Embryonic facial prominence (tissue), 1 donor: ENCODE measurements around the gene FOXK2.
"Not testable (repeated sequence)": the region's sequence is repeated elsewhere in the genome, so short reads cannot be mapped to it uniquely, and the experiment has no call there.

Experiments used
- DNase-seq: peaks from one replicate; pipeline ENCODE4 v3.0.0-alpha.2; 2016; ENCODE audit errors: extremely low spot score

Gene FOXK2

GRCh38 chr17:82563745-82564144 lies 44.2 kb downstream of the FOXK2 start:
- DNase-seq, result not testable (repeated sequence)

- no peak for DNase-seq
Measured at GRCh38 chr17:82564241-82564640, 44.7 kb downstream of the FOXK2 start.

- no peak for DNase-seq
Measured at GRCh38 chr17:82565551-82565950, 46.0 kb downstream of the FOXK2 start.

DNA sequence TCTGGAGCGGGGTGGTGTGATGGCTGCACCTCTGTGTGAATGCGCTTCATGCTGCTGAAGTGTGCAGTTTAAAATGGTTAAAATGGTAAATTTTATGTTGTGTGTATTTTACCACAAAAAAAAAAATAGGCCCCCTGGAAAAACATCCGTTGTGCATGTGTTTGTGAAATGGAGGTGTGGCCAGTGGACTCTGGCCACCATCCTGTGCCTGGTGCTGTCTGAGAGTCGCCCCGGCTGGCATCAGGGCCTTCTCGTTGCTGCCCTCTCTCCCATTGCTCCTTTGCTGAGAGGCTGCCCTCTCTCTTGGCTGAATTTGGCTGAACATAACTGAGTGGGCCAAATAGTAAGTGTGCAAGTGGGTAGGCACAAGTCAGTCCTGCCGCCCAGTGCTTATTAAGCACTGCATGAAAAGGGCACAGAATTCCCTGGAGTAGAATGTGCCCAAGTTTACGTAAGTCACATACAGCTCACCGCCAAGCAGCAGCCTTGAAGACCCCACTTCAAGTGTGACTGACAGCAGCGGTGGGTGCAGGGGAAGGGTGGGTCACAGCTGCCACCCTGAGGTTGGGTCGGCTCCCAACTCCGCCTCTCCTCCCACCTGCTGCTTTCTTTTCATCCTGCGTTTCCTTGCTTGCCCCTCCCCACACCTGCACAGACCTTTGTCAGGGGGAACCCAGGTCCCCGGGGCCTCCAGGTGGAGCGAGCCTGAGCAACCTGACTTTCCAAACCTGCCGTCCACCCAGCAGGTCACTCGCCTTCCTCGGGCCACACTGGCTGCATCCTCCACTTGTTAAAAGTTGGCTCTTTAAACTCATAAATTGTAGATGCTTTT lies 46.8 kb downstream of the FOXK2 start:
- DNase-seq, result no peak

- no peak for DNase-seq
Measured at GRCh38 chr17:82567286-82567685, 47.8 kb downstream of the FOXK2 start.

- no peak for DNase-seq
Measured at GRCh38 chr17:82568997-82569393, 49.5 kb downstream of the FOXK2 start.

DNA sequence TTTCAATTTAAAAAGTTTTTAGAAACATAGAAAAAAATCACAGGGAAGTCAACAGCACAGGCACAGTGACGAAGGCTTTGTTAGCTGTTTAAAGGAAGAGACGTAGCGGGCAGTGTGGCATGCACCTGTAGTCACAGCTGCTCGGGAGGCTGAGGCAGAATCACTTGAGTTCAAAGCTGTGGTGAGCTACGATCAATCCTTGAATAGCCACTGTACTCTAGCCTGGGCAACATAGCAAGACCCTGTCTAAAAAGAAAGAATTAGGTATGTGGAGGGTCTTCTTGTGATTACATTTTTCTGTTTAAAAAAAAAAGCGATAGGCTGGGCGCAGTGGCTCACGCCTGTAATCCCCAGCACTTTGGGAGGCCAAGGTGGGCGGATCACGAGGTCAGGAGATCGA lies 50.1 kb downstream of the FOXK2 start:
- DNase-seq, result no peak

DNA sequence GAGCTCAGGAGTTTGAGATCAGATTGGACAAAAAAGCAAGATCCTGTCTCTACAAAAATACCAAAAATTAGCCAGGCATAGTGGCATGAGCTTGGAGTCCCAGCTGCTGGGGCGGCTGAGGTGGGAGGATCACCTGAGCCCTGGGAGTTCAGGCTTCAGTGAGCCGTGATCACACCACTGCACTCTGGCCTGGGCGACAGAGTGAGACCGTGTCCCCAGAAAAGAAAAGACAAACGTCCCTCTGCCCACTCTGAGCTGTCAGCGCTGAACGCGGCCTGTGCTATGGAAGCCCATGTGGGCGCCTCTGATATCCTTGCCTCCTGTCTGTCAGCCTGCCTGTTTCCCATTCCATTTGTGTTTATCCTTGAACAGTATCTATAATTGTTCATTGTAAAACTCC lies 50.7 kb downstream of the FOXK2 start:
- no peak for DNase-seq

DNA sequence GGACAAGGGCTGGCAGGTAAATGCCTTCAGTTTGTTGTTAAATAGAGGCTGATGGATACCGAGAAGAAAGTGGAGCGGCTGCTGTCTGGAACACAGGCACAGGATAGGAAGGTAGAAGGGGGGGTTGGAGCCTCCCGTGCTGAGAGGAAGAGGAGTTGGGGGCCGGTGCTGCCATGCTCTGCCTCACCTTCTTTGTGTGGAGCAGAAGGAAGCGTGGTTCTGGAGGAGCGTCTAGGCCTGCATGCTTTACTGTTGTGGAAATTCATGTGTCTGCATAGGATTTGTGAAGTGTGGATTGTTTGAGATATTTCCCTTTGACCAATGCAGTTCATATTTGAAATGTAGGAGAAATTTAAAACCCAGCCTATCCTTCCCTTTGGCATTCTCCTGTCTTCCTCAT lies 52.3 kb downstream of the FOXK2 start:
- DNase-seq, result no peak

DNA sequence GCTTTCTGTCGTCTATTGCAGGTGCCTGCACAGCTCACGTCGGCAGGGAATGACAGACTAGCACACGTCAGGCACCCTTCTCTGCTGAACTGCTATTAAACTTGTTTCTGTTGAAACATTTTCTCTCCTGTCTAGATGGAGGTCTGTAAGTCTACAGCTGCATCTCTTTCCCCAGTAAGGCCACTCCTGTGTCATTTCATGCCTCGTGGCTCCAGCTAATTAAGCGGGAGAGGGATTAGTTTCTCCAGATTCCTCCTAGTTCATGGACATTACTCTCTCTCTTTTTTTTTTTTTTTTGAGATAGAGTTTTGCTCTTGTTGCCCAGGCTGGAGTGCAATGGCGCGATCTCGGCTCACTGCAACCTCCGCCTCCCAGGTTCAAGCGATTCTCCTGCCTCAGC lies 54.5 kb downstream of the FOXK2 start:
- DNase-seq, result no peak

DNA sequence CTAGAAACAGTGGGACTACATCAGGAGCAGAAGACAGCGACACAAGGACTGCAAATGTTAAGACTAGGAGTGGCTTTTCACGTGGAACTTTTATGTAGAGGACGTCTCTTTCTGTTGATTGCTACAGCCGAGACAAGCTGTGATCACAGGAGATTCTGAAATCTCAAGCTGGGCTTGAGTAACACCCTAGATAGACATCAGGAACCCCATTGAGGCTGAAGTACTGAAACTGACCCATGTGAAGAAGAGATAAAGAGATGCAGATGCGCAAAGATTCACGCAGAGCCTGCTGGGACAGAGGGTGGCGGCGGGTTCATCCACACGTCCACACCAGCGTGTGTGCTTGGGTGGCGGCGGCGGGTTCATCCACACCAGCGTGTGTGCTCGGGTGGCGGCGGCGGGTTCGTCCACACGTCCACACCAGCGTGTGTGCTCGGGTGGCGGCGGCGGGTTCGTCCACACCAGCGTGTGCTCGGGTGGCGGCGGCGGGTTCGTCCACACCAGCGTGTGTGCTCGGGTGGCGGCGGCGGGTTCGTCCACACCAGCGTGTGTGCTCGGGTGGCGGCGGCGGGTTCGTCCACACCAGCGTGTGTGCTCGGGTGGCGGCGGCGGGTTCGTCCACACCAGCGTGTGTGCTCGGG lies 56.2 kb downstream of the FOXK2 start:
- DNase-seq, result not testable (repeated sequence)

DNA sequence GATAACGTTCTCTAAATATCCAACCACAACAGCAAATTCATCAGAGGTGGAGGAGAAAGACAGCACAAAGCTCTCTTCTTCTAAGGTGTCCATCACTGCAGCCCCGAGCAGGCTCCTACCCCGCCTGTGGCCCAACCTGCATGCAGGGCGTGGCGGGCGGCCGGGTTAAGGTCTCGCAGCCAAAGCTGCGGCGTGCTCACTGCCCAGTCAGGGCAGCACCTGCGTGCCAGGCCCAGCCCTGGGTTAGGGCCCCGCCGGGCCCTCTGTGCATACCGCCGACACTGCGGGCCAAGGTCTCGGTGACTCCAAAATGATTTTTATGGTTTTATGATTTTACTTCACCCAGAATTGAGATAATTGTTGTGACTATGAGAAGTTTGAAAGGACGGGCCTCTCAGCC lies 57.8 kb downstream of the FOXK2 start:
- DNase-seq, result no peak

DNA sequence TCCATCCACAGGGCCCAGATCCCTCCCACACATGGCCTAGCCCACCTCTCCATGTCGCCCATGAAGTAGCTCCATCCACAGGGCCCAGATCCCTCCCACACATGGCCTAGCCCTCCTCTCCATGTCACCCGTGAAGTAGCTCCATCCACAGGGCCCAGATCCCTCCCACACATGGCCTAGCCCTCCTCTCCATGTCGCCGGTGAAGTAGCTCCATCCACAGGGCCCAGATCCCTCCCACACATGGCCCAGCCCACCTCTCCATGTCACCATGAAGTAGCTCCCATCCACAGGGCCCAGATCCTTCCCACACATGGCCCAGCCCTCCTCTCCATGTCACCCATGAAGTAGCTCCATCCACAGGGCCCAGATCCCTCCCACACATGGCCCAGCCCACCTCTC lies 60.4 kb downstream of the FOXK2 start:
- not testable (repeated sequence) for DNase-seq

DNA sequence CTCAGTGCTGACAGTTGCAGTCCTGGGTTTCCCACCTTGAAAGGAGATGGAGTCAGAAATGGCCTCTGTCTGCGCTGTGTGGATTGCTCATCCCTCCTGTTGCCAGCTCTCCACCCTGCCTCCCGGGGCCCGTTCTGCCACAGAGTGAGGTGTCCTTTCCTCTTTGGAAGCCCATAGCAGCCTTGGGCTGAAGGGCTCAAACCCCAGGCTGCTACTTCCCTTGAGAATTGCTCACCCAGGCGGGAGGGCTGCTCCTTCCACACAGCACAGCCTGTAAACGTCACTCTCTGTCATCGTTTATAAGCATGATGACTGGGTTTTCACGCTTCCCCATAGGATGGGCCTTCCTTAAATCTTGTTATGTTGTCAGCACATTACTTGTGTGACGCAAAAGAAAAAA lies 62.7 kb downstream of the FOXK2 start:
- DNase-seq, result no peak

GRCh38 chr17:82582709-82583108 lies 63.2 kb downstream of the FOXK2 start:
- no peak for DNase-seq

- DNase-seq, result no peak
Measured at GRCh38 chr17:82583720-82584234, 64.2 kb downstream of the FOXK2 start.

DNA sequence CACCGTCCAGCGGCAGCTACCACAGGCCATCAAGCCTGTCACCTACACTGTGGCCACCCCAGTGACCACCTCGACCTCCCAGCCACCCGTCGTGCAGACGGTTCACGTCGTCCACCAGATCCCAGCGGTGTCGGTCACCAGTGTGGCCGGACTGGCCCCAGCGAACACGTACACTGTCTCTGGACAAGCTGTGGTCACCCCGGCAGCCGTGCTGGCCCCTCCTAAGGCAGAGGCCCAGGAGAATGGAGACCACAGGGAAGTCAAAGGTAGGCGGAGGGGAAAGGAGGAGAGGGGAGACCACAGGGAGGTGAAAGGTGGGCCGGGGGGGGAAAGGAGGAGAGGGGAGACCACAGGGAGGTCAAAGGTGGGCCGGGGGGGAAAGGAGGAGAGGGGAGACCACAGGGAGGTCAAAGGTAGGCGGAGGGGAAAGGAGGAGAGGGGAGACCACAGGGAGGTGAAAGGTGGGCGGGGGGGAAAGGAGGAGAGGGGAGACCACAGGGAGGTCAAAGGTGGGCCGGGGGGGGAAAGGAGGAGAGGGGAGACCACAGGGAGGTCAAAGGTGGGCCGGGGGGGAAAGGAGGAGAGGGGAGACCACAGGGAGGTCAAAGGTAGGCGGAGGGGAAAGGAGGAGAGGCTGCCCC lies 66.5 kb downstream of the FOXK2 start:
- DNase-seq, result peak; percentile 67

- no peak for DNase-seq
Measured at GRCh38 chr17:82586576-82587233, 67.2 kb downstream of the FOXK2 start.

- no peak for DNase-seq
Measured at GRCh38 chr17:82587234-82588086, 67.9 kb downstream of the FOXK2 start.

DNA sequence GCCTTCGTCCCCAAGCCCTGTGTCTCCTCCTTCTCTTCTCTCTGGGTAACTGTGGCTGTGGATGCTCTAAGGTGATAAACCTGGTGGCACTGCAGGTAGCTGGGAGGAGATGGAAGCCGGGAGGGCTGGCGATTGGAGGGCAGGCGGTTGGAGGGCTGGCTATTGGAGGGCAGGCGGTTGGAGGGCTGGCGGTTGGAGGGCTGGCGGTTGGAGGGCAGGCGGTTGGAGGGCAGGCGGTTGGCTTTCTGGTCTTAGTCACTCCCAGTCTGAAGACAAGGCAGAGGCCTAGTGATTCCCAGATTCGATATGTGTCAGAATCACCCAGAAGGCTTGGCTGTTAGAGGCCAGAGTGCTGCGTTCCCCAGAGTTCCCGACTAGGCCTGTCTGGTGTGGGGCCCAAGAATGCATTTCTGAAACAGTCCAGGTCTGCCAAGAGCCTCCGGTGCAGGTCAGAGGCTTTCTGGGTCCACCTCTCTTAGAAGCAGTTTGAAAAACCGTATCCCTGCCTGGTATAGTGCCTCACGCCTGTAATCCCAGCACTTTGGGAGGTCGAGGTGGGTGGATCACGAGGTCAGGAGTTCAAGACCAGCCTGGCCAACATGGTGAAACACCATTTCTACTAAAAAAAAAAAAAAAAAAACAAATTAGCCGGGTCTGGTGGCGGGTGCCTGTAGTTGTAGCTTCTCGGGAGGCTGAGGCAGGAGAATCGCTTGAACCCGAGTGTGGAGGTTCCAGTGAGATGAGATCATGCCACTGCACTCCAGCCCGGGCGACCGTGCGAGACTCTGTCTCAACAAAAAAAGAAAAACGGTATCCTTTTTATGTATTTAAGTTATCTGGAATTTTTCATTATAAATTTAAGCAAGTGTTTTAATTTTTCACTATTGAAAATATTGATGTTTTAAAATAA lies 69.0 kb downstream of the FOXK2 start:
- DNase-seq, result no peak
